GM21717 (cell line): Measurements from ENCODE around the gene PYROXD2.

Source experiments
- ATAC-seq: cut with Tn5 transposase; IDR thresholded peaks from one replicate; pipeline ENCODE4 v1.9.1; 2021; ENCODE audit warnings: mild to moderate bottlenecking, moderate library complexity; ENCODE audit not compliant: unreplicated experiment

The PYROXD2 gene

GRCh38 chr10:98340261-98340939, 74.6 kb downstream of the PYROXD2 start:
- peak; percentile 39 for ATAC-seq

GRCh38 chr10:98339799-98340198, 75.2 kb downstream of the PYROXD2 start:
- ATAC-seq, result peak; percentile 84

GRCh38 chr10:98338896-98339295, 76.1 kb downstream of the PYROXD2 start:
- ATAC-seq, result no peak

- no peak for ATAC-seq
Observed at GRCh38 chr10:98338318-98338717, 76.7 kb downstream of the PYROXD2 start.

- ATAC-seq, result no peak
Observed at GRCh38 chr10:98337484-98337883, 77.5 kb downstream of the PYROXD2 start.
